OCI-M2 (cell line): Measurements from ENCODE around the gene DOK7.

Experiments used
- DNase-seq: peaks from one replicate; lab custom pipeline; 2025; ENCODE audit not compliant: unreplicated experiment; lab: John Stamatoyannopoulos, UW

Gene DOK7

DNA sequence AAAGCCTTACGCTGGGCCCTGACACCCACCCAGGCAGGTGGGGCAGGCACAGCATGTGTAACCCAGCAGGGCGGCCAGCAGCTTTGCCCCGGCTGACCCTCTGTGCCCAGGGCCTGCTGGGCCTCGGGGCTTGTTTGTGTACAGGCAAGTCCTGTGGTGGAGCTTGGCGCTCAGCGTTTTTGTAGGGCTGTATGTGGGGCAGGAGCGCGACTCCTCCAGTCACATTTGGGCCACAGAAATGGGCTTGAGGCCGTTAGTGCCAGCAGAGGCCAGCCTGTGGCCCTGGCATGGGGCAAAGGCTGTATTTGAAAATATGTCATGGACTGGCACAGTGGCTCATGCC is 36.0 kb upstream of the DOK7 start:
- no peak for DNase-seq

DNA sequence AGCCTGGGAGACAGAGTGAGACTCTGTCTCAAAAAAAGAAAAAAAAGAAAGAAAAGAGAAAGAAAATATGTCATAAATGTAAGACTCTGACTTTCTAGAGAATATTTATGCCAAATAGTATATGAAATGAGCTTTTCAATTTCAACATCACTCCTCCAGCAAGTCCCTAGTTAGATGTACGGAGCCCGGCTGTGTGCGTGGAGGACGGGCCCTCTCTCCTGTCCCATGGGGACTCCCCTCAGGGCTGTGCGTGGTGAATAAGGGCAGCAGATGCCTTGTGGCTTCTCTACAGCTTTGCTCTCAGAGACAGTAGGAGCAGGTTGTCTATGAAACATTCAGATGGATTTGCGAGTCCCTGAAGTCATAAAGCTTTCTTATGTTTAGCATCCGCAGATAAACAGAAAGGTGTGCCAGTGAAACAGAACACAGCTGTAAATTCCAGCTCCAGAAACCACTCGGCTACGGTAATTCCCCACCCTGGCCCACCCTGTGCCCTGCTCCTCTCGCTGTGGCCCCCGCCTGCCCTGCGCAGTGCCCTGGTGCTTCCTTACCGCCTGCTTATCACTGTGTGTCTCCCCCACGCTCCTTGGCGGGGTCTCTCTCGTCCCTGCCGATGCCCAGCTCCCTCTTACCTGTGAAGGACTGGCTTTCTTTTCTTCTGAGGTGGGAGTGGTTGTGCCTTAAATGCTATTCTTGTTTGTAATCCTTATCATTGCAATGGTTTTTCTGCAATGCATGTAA is 35.2 kb upstream of the DOK7 start:
- no peak for DNase-seq

DNA sequence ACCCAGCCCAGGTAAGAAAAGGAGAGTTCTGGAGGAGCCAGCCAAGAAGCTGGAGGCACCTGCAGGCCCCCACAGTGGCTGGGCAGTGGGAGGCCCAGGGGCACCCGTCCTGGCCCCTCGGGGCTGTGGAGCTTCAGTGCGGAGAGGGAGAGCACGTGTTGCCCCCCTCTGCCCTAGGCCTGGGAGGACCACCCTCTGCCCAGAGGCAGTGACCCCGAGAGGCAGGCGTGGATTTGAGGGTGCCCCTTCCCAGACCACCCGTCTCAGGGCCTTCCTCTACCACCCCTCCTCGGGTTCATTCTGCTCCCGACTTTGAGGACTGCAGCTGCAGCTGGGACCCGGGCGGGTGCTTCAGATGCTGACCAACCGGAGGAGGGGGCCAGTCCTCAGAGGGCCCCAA is 33.5 kb upstream of the DOK7 start:
- no peak for DNase-seq

DNA sequence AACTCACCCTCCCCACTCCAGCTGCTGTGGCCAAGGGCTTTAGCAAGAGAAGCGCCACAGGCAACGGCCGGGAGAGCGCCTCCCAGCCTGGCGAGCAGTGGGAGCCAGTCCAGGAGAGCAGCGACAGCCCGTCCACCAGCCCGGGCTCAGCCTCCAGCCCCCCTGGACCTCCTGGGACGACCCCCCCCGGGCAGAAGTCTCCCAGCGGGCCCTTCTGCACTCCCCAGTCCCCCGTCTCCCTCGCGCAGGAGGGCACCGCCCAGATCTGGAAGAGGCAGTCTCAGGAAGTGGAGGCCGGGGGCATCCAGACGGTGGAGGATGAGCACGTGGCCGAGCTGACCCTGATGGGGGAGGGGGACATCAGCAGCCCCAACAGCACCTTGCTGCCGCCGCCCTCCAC is 32.6 kb upstream of the DOK7 start:
- no peak for DNase-seq

DNA sequence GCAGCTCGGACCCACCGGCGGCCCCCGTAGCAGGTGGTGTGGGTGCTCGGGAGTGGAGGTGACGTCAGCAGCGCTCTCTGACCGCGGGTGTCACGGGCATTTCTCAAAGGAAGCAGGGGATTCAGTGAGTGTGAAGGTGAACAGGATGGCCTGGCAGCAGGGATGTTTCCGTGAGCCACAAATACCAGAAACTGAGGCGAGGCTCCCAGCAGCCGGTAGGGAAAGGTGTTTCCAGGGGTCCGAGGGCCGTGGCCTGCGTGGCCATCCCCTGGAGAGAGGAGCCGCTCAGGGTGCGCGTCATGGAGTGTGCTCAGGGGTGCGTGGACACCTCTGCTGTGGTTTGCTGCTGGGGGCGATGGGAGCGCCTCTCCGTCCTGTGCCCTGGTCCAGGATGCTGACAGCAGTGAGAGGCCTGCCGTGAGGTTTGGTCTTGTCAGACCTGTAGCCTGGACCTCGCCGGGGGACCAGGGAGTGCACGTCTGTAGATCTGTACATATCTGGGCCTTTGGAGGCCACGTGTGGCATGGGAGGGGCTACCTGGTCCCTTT is 31.6 kb upstream of the DOK7 start:
- DNase-seq: no peak

DNA sequence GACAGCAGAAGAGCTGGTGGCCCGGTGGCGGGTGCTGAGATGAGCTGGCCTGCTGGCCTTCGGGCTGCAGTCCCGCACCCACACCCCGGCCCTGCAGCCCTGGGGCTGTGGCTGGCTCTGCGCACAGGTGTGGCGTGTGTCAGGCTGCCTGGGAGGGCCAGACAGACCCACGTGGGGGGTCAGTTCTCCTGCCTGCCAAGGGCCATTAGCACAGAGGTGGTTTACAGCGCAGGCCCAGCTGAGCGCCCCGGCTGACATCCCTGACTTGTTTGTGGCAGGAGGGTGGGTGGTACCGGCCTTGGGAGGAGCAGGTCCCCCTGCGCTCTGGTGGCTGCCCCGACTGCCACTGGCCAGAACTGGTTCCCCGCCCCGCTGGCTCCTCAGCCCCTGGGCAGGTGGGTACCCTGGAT is 30.7 kb upstream of the DOK7 start:
- DNase-seq: no peak

DNA sequence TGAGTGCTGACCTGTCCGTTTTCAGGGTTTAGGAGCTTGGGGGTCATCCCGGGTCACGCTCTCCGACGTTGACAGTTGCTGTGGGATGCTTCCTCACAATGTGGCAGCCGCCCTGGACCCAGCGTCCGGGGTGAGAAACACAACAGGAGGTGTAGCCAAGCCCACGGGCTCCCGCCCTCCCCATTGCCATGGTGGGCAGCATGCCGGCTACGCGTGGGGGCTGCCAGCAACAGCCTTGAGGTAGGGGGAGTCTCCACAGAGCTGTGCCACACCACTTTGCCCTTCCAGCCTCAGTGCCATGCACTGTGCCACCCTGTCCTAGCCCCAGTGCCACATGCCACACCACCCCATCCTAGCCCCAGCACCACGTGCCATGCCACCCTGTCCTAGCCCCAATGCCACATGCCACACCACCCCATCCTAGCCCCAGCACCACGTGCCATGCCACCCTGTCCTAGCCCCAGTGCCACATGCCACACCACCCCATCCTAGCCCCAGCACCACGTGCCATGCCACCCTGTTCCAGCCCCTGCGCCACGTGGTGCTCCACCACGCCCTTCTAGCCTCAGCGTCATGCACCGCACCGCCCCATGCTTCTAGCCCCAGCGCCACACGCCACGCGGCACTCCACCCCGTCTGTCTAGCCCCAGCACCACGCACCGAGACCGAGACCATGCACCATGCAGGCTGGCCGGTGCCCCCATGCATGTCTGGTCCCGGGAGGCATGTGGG is 29.8 kb upstream of the DOK7 start:
- no peak for DNase-seq

DNA sequence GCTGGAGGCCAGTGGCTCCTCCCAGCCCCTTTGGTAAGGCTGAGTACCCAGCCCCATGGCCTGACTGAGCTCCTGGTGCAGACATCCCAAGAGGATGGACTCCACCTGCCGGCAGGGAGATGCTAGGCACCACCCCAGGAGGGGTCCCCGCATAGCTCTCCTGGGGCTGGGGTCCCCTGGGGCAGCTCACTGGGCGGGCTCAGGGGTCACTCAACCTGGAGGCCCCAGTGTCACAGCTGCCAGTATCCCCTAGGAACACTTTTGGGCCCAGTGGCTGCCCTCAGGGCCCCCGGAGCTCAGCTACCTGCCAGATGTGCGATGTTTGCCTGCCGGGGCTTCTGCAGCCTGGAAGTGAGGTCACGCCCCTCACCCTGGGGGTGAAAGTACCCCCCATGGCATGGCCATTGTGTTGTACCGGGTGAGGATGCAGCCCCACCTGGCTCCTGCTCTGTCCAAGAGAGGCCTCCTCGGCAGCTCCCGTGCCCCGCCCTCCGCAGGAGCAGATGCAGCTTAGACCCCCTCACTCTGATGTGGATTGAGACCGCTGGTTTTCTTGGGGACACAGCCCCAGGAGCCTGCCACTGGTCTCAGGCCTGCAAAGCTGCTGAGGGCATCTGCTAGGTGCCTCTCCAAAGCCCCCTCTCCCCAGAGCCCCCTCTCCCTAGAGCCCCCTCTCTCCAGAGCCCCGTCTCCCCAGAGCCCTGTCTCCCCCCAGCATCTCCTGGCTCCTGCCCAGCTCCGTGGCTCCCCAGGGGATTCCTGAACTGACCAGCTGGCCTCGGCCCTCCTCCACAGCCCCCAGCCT is 28.0 kb upstream of the DOK7 start:
- DNase-seq: no peak

DNA sequence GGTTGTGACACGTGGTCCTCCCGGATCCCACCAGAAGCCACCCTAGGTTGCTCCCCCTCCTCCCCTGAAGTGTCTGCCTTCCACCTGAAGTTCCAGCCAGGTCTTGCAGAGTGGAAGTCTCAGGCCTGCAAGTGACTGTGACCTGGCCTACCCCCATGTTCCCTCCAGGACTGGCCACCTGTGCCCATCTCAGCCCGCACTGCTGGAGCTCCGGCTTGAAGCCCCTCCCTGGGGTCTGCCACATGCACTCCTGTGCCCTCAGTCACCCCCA is 27.5 kb upstream of the DOK7 start:
- DNase-seq: no peak

DNA sequence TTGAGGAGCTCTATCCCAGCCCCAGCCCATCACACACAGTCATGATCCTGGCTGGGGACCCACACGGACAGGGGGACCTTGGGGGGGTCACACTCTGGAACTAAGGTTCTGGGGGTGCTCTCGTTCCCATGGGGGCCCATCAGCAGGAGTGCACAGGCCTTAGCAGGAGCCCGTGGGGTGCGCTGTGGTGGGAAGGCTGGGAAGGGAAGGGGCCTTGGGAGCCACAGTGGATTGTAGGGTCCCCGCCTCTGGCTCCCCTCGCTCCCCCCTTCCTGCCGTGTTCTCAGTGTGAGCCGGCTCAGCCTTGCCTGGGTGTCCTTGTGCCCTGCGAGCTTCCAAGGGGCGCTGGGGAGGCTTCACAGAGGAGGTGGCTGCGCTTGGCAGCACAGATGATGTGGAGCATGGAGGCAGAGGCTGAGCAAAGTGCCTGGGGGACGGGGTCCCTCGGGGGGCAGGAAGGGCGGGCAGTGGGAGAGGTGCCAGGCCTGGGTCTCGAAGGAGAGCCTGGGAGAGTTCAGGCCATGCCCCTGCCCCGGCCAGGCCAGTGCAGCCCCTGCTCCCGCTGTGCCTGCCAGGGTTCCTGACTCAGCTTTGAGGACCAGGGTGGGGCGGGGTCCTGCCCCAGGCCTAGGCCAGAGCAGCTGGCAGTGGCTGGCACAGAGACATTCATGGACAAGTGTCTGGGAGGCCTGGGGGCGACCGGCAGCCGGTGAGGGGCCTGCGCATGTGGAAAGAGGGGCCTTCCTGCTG is 26.9 kb upstream of the DOK7 start:
- no peak for DNase-seq

DNA sequence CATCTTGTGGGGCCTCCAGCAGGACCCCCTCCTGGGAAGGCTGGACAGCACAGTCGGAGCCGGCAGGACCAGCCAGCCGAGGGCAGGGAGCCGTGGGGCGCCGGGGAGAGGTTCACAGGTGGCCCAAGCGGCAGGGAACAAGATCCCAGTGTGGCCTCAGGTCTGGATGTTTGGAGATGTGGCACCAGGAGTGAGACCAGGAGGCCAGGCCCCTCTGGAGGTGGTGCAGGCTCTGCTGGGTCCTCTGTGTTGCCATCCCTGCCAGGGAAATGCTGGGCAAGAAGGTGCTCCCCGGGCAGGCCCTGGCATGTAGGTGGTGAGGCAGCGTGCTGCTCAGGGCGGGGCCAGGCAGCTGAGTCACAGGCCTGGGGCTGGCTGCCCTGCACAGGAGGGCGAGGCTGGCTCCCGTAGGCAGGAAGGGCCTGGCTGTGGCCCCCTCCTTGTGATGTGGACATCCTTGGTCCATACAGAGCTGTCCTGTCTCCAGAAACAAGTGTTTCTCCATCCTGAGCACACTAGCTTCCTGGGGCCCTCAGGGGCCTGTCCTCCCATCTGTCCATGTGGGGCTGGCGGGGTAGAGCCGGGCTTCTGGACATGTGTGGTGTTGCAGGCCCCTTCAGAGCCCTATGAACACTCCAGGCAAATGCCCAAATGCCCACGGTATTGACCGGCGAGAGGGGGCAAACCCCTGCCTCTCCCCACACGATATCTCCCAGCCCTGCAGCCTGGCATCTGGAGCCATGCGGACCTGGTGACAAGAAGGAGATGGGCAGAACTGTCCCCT is 26.1 kb upstream of the DOK7 start:
- DNase-seq: no peak

DNA sequence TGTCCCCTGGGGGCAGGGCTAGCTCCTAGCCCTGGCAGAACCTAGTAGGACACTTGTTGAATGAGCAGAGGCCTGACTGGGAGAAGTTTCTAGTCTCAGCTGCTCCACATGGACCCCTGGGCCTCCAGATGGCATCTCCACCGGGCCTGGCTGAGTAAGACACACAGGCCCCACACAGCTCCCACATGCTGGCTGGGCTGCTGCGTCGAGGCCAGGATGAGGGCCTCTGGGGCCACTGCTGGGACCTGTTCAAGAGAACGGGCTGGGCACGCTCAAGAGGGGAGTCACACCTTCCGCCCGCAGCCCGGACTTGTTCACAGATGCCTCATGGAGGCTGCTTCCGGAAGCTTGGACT is 25.5 kb upstream of the DOK7 start:
- DNase-seq: no peak

DNA sequence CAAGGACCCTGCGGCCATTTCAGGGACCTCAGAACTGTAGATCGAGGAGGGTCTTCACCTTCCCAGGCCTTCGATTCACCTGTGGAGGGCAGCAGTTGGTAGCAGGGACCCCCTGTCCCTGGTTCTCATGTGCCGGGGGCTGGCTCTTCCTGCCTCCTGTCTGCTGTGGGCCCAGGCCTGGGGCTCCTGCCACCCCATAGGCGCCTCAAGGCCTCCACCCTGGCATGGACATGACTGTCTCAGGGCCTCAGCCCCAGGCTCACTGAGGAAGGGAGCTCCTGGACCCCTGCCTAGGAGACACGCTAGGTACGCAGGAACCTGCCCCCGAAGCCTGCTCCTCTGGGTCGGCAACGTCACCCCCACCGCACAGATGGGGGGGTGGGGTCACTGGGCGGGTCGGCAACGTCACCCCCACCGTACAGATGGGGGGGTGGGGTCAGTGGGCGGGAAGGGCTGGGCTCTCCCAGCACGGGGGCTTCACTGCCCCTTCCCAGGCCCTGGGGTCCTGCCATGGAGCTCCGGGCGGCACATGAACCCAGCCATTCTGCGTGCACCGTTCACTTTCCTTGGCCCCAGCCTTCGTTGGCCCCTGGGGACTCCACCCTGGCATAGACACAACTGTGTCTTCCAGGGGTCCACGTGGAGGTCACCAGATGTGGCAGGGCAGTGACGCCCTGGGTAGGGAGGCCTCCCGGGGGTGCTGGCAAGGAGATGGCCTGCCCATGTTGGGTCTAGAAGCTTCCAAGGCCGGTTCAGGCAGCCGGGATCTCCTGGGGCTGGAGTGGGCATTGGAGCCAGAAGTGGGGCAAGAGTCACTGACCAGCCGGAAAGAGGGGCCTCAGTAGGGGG is 24.9 kb upstream of the DOK7 start:
- DNase-seq: no peak

DNA sequence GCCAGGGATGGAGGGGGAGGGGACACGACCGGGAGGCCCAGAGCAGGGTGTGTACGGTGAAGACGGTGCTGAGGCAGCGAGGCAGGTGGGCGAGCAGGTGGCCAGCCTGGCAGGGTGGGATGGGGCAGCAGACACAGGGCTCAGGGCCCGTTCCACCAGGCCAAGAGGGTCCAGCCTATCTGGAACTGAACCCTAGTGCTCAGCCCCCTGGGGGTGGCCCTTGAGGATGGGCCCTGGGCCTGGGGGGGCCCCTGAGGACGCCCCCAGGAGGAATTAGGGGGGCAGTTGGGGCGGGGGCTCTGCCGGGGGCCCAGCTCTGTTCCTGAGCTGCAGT is 24.3 kb upstream of the DOK7 start:
- no peak for DNase-seq

DNA sequence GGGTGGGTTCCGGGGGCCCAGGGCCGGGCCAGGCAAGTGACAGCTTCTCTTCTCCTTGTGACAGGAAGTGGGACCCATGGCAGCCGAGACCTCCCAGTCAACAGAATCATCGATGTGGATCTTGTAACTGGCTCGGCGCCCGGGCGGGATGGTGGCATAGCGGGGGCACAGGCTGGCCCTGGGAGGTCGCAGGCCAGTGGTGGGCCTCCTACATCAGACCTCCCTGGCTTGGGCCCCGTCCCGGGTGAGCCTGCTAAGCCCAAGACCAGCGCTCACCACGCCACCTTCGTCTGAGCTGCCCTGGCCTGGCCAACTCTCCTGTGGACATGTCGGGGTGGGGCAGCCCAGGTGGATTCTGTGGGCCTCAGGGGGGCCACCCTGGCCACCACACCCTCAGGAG is 23.7 kb upstream of the DOK7 start:
- DNase-seq: no peak

DNA sequence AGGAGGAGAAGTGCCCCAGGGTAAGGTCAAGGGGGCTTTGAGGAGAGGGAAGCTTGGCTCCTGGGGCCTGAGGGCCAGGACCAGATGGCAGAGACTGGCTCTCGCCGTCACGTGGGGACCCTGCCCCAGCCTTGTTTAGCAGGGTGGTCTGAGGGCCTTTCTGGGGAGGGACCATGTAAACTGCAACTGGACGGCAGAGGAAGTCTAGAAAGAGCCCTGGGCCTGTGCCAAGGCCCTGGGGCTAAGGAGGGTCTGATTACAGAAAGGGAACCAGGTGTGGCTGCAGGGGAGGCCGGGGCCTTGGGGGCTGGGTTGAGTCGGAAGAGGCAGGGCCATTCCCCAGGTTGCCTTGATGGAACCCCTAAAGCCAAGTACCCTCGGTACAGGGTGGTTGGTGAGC is 23.1 kb upstream of the DOK7 start:
- DNase-seq: no peak

DNA sequence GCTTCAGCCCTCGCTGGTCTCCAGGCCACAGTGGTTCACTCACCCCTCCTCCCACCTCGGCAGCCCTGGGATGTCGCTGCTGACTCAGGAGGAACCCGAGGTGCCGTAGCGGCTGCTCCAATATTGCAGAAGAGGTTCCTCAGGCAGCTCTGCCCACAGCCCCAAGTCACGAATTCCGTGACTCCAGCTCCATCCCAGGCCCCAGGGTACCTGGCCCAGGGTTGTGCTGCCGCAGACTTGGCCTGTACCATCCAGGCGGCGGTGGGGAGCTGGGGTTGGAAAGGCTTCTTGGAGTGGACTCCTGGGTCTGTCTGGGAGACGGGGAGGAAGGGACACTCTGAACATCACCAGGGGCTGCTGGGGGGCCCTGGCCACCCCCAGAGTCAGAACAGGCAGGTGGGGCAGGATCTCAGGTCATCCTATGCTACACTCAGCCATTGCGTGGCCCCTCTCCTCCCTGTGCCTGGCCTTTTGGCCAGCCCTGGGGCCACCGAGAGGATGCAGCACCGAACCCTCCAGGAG is 22.1 kb upstream of the DOK7 start:
- DNase-seq: no peak

DNA sequence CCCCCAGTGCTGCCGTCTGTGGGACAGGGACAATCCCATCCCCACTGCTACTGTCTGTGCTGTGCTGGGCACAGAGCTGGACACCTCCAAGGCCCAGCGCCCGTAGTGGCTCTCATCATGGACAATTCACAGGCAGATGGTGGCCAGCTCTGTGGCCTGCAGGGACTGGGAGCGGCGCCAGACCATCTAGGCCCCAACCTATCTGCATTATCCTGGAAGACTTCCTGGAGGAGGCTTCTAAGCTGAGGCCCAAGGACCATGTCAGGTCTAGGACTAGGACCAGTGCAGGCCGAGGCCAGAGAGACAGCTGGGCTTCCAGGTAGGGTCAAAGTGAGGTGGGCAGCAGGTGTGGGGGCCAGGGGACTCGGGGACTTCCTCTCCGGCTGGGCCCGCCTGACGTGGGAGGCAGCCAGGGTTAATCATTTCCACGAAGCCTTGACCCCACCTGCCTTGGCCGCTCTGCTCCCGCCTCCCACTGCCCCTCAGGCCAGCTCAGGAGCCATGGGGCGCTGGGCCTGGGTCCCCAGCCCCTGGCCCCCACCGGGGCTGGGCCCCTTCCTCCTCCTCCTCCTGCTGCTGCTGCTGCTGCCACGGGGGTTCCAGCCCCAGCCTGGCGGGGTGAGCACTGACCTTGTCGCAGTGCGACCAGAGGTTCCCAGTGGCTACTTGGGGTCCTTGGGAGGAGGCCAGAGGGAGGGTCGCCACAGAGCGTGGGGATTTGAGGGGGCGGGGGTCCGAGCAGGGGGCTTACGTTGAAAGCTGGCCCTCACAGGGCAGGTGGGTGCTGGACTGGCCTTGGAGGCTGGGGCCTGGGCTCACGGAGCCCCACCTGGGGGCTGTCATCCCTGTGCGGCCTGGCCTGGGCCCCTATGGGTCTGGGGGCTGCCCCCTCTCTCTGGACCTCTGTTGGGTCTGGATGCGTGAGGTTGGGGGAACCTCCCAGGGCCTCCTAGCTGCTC is 21.3 kb upstream of the DOK7 start, which contains the start of gene HGFAC:
Gene HGFAC, plus strand, starts transcription at position 468 of the 959 bp plus-strand sequence. Its CDS starts 34 bp downstream, at position 502.
- DNase-seq: no peak
